Medulla oblongata (tissue), 1 donor: ENCODE results near the gene ACOT11.

Source experiments
- DNase-seq: peaks from one replicate; pipeline ENCODE4 v3.0.0-alpha.2; 2015; ENCODE audit errors: extremely low spot score

The ACOT11 gene

GRCh38 chr1:54537611-54538010, 10.4 kb upstream of the ACOT11 start:
- DNase-seq, result no peak

GRCh38 chr1:54538538-54538937, 9.5 kb upstream of the ACOT11 start:
- no peak for DNase-seq

GRCh38 chr1:54540582-54541295, 7.3 kb upstream of the ACOT11 start:
- no peak for DNase-seq

GRCh38 chr1:54542120-54542961, 5.7 kb upstream of the ACOT11 start:
- peak; percentile 53 for DNase-seq

GRCh38 chr1:54542962-54543539, 5.0 kb upstream of the ACOT11 start:
- DNase-seq, result no peak

- no peak for DNase-seq
These were observed 4.1 kb upstream of the ACOT11 start for GRCh38 chr1:54543729-54544496.

GRCh38 chr1:54545916-54546635, 2.0 kb upstream of the ACOT11 start:
- no peak for DNase-seq

- DNase-seq, result peak; percentile 42
These were observed 1.2 kb upstream of the ACOT11 start for GRCh38 chr1:54546651-54547401.

GRCh38 chr1:54548389-54549044, 489 bp downstream of the ACOT11 start:
- peak; percentile 56 for DNase-seq

- peak; percentile 43 for DNase-seq
These were observed 1.3 kb downstream of the ACOT11 start for GRCh38 chr1:54549181-54549924.

- DNase-seq, result no peak
These were observed 3.9 kb downstream of the ACOT11 start for GRCh38 chr1:54551891-54552290.

- no peak for DNase-seq
These were observed 5.7 kb downstream of the ACOT11 start for GRCh38 chr1:54553602-54554313.

- DNase-seq, result no peak
These were observed 8.1 kb downstream of the ACOT11 start for GRCh38 chr1:54556110-54556509.

GRCh38 chr1:54557671-54558355, 9.8 kb downstream of the ACOT11 start:
- DNase-seq, result no peak

GRCh38 chr1:54558434-54559030, 10.5 kb downstream of the ACOT11 start:
- no peak for DNase-seq

- no peak for DNase-seq
These were observed 11.1 kb downstream of the ACOT11 start for GRCh38 chr1:54559111-54559548.

- DNase-seq, result no peak
These were observed 11.8 kb downstream of the ACOT11 start for GRCh38 chr1:54559771-54560231.
